ENCODE results near the gene MKRN3.

GRCh38 chr15:23616536-23616935, 51.1 kb downstream of the MKRN3 start:
- TF ChIP-seq POLR2AphosphoS5 (IDR thresholded peaks at IDR 0.05) (no peak), CTCF (IDR thresholded peaks at IDR 0.05) (no peak)

Data from prostate gland (tissue), 2 donors.